HG02884 (cell line): Measurements from ENCODE around the gene RNF213.

Experiments
- ATAC-seq: cut with Tn5 transposase; IDR thresholded peaks from one replicate; pipeline ENCODE4 v1.9.1; 2021; ENCODE audit warnings: mild to moderate bottlenecking, moderate library complexity; ENCODE audit not compliant: unreplicated experiment

Gene RNF213

GRCh38 chr17:80346498-80347275, 86.0 kb downstream of the RNF213 start:
- ATAC-seq, result no peak

- no peak for ATAC-seq
These were observed 86.9 kb downstream of the RNF213 start for GRCh38 chr17:80347536-80347935.

- ATAC-seq, result no peak
These were observed 87.3 kb downstream of the RNF213 start for GRCh38 chr17:80347948-80348351.

GRCh38 chr17:80348551-80349150, 88.0 kb downstream of the RNF213 start:
- no peak for ATAC-seq

GRCh38 chr17:80349151-80349651, 88.5 kb downstream of the RNF213 start:
- no peak for ATAC-seq

GRCh38 chr17:80349751-80350150, 89.1 kb downstream of the RNF213 start:
- ATAC-seq, result no peak

GRCh38 chr17:80352216-80352895, 91.7 kb downstream of the RNF213 start:
- ATAC-seq, result no peak

GRCh38 chr17:80352991-80353665, 92.5 kb downstream of the RNF213 start:
- no peak for ATAC-seq

- ATAC-seq, result no peak
These were observed 93.1 kb downstream of the RNF213 start for GRCh38 chr17:80353718-80354275.

GRCh38 chr17:80354336-80354735, 93.7 kb downstream of the RNF213 start:
- no peak for ATAC-seq

GRCh38 chr17:80356231-80356856, 95.7 kb downstream of the RNF213 start:
- ATAC-seq, result no peak

- no peak for ATAC-seq
These were observed 97.5 kb downstream of the RNF213 start for GRCh38 chr17:80358131-80358530.

- ATAC-seq, result no peak
These were observed 98.2 kb downstream of the RNF213 start for GRCh38 chr17:80358861-80359260.

GRCh38 chr17:80359422-80360110, 98.9 kb downstream of the RNF213 start:
- no peak for ATAC-seq

- ATAC-seq, result no peak
These were observed 99.7 kb downstream of the RNF213 start for GRCh38 chr17:80360396-80360795.

- ATAC-seq, result no peak
These were observed 101.0 kb downstream of the RNF213 start for GRCh38 chr17:80361495-80362220.

GRCh38 chr17:80362428-80363119, 101.9 kb downstream of the RNF213 start:
- ATAC-seq, result no peak

GRCh38 chr17:80363120-80363515, 102.5 kb downstream of the RNF213 start:
- no peak for ATAC-seq
